ENCODE results near the gene ABHD10. TPM values are rescaled to one million over a fixed set of nuclear protein-coding genes. Genes with fewer than 3 reads are reported as not detected.

ABHD10 gene
- total RNA-seq, 3 donors from 2014 or later (not counting 1 experiment from before 2014, with no cell fraction given), result 21.6 to 24.0 (median 22.6) TPM

DNA sequence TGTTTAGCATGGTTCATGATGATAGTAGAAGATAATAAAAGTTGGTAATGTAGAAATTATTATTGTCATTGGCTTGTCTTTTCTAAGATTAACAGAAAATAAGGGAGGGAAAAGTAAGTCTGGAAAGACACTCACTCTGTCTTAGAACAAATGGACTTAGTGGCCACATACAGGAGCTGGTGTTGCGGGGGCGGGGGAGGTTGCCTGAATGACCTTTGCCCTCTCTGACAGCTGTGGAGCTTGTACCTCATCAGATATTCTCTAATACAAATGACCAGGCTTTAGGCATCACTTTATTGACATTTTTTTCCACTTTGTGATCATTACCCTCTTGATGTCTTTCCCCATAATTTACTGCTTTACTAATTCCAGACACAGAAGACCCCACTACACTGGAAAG, 25.8 kb downstream of the ABHD10 start:
- Mint-ChIP-seq H3K36me3 (no peaks in the 10 kb centered on the region), H3K27me3 (ENCODE audit: low read depth in 2 of 2) (peaks cover 3 to 8% of the 10 kb centered on the region in 2 donors), H3K4me3 (no peak overlapping the region), H3K4me1 (peaks cover 15% of the 10 kb centered on the region in 2 donors), H3K27ac (no peak overlapping the region), H3K9me3 (no peaks in the 10 kb centered on the region)
- H3K9me3 ChIP-seq (ENCODE audit: control insufficient read depth, insufficient read depth, low read length), result no peaks in the 10 kb centered on the region
- no peaks in the 10 kb centered on the region for H3K36me3 ChIP-seq (ENCODE audit: control insufficient read depth, insufficient read depth, low read length)
- no peak for TF ChIP-seq CTCF (IDR thresholded peaks at IDR 0.05)
- peaks cover 8% of the 10 kb centered on the region for H3K4me1 ChIP-seq (ENCODE audit: control insufficient read depth, insufficient read depth, low read length)
- no peak overlapping the region for H3K27ac ChIP-seq (ENCODE audit: low read length)
- no peak overlapping the region for H3K4me3 ChIP-seq (ENCODE audit: low read length)
- intact Hi-C loops (cut with micrococcal nuclease), result no loop called here
- no peaks in the 10 kb centered on the region for H3K27me3 ChIP-seq (ENCODE audit: control insufficient read depth, insufficient read depth, low read length)
- DNase-seq (no peak), ATAC-seq (no peak)
- 93% methylated on average over 2 of the region's 2 CpGs for whole genome bisulfite sequencing (ENCODE audit: insufficient coverage)

- H3K9me3 Mint-ChIP-seq, result no peaks in the 10 kb centered on the region
- no peak for ATAC-seq
- Histone ChIP-seq H3K4me3 (ENCODE audit: low read length) (no peak overlapping the region), H3K27ac (ENCODE audit: low read length) (no peak overlapping the region), H3K36me3 (ENCODE audit: control insufficient read depth, insufficient read depth, low read length) (no peaks in the 10 kb centered on the region), H3K4me1 (ENCODE audit: control insufficient read depth, insufficient read depth, low read length) (peaks cover 8% of the 10 kb centered on the region), H3K27me3 (ENCODE audit: control insufficient read depth, insufficient read depth, low read length) (no peaks in the 10 kb centered on the region), H3K9me3 (ENCODE audit: control insufficient read depth, insufficient read depth, low read length) (no peaks in the 10 kb centered on the region)
- peaks cover 11 to 12% of the 10 kb centered on the region in 2 donors for H3K4me1 Mint-ChIP-seq
- no peak overlapping the region for H3K27ac Mint-ChIP-seq
- no peaks in the 10 kb centered on the region for H3K36me3 Mint-ChIP-seq
- H3K27me3 Mint-ChIP-seq (ENCODE audit: low read depth in 2 of 2), result peaks cover 3 to 8% of the 10 kb centered on the region in 2 donors
- DNase-seq, result no peak
- intact Hi-C loops (cut with micrococcal nuclease), result no loop called here
- TF ChIP-seq CTCF (IDR thresholded peaks at IDR 0.05), result no peak
- H3K4me3 Mint-ChIP-seq, result no peak overlapping the region
- 86% methylated on average over 3 of the region's 4 CpGs for WGBS (ENCODE audit: insufficient coverage)
Measured at GRCh38 chr3:112005091-112005672, 26.4 kb downstream of the ABHD10 start.

DNA sequence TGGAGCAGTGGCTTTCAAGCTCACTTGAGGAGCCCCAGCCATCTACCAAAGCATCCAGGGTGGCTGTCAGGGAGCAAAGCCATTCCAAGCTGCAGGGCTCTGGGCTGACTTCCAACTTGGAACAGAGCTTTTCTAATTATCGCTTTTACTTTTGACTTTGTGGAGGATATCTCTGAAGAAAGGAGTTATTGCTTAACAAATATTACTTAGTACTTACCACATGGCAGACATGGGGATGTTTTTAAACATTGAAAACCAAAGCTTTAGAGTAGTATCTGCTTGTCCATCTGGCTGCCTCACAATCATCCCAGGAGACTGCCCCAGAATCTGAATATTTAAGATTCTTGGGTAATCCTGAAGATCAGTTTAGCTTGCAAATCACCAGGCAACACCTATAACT, 28.8 kb downstream of the ABHD10 start:
- H3K4me3 Mint-ChIP-seq, result no peak overlapping the region
- no peaks in the 10 kb centered on the region for H3K27me3 ChIP-seq (ENCODE audit: control insufficient read depth, insufficient read depth, low read length)
- H3K9me3 ChIP-seq (ENCODE audit: control insufficient read depth, insufficient read depth, low read length), result no peaks in the 10 kb centered on the region
- H3K4me1 Mint-ChIP-seq, result peaks cover 5 to 6% of the 10 kb centered on the region in 2 donors
- no peaks in the 10 kb centered on the region for H3K9me3 Mint-ChIP-seq
- H3K36me3 Mint-ChIP-seq, result no peaks in the 10 kb centered on the region
- H3K4me3 ChIP-seq (ENCODE audit: low read length), result no peak overlapping the region
- no peak for TF ChIP-seq CTCF (IDR thresholded peaks at IDR 0.05)
- DNase-seq (no peak), ATAC-seq (no peak)
- no peaks in the 10 kb centered on the region for H3K27me3 Mint-ChIP-seq (ENCODE audit: low read depth in 2 of 2)
- peaks cover 4% of the 10 kb centered on the region for H3K4me1 ChIP-seq (ENCODE audit: control insufficient read depth, insufficient read depth, low read length)
- WGBS (ENCODE audit: insufficient coverage), result no CpG with 5 or more reads among the region's 1 CpG
- intact Hi-C loops (cut with micrococcal nuclease), result no loop called here
- no peaks in the 10 kb centered on the region for H3K36me3 ChIP-seq (ENCODE audit: control insufficient read depth, insufficient read depth, low read length)
- no peak overlapping the region for H3K27ac Mint-ChIP-seq
- H3K27ac ChIP-seq (ENCODE audit: low read length), result no peak overlapping the region

DNA sequence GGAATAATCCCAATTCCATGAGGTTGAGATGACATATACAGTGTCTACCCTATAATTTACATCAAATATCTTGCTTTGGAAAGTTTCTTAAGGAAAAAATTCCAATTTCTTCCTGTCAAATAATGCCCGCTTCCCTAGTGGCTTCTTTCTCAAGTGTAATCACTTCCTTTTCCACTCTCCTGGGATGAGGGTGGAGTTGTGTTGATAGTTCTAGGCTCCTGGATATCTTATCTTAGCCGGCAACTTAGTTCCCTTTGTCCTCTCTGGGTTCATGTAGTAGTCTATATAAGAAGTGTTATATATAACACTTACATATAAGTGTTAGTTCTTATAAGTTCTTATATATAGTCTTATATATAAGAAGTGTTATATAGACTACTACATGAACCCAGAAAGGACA, 30.8 kb downstream of the ABHD10 start:
- DNase-seq (no peak), ATAC-seq (no peak)
- Histone ChIP-seq H3K4me1 (ENCODE audit: control insufficient read depth, insufficient read depth, low read length) (peaks cover 5% of the 10 kb centered on the region), H3K9me3 (ENCODE audit: control insufficient read depth, insufficient read depth, low read length) (no peaks in the 10 kb centered on the region), H3K36me3 (ENCODE audit: control insufficient read depth, insufficient read depth, low read length) (no peaks in the 10 kb centered on the region), H3K4me3 (ENCODE audit: low read length) (no peak overlapping the region), H3K27ac (ENCODE audit: low read length) (no peak overlapping the region), H3K27me3 (ENCODE audit: control insufficient read depth, insufficient read depth, low read length) (no peaks in the 10 kb centered on the region)
- no peaks in the 10 kb centered on the region for H3K9me3 Mint-ChIP-seq
- H3K4me1 Mint-ChIP-seq, result peaks cover 0 to 3% of the 10 kb centered on the region in 2 donors
- H3K27me3 Mint-ChIP-seq (ENCODE audit: low read depth in 2 of 2), result no peaks in the 10 kb centered on the region
- no peak overlapping the region for H3K27ac Mint-ChIP-seq
- no CpG with 5 or more reads among the region's 2 CpGs for WGBS (ENCODE audit: insufficient coverage)
- intact Hi-C loops (cut with micrococcal nuclease), result no loop called here
- no peak for TF ChIP-seq CTCF (IDR thresholded peaks at IDR 0.05)
- no peak overlapping the region for H3K4me3 Mint-ChIP-seq
- H3K36me3 Mint-ChIP-seq, result no peaks in the 10 kb centered on the region

Measured in natural killer cell (primary cell).